GM21526 (cell line): ENCODE results near the gene UNC5C.
"Not testable (repeated sequence)": the region's sequence is repeated elsewhere in the genome, so short reads cannot be mapped to it uniquely, and the experiment has no call there.

Experiments
- ATAC-seq: cut with Tn5 transposase; IDR thresholded peaks from one replicate; pipeline ENCODE4 v1.9.1; 2021; ENCODE audit warnings: moderate library complexity; ENCODE audit not compliant: unreplicated experiment, low FRiP score

UNC5C gene

GRCh38 chr4:95191537-95191936 lies 357.2 kb downstream of the UNC5C start:
- ATAC-seq = no peak

- ATAC-seq = no peak
Measured at GRCh38 chr4:95190751-95191436, 357.9 kb downstream of the UNC5C start.

- no peak for ATAC-seq
Measured at GRCh38 chr4:95188701-95189370, 359.9 kb downstream of the UNC5C start.

GRCh38 chr4:95186666-95187065 lies 362.1 kb downstream of the UNC5C start:
- no peak for ATAC-seq

GRCh38 chr4:95183656-95184408 lies 364.9 kb downstream of the UNC5C start:
- ATAC-seq = no peak

- no peak for ATAC-seq
Measured at GRCh38 chr4:95181996-95182306, 366.8 kb downstream of the UNC5C start.

GRCh38 chr4:95181243-95181995 lies 367.4 kb downstream of the UNC5C start:
- no peak for ATAC-seq

GRCh38 chr4:95180531-95181242 lies 368.1 kb downstream of the UNC5C start:
- ATAC-seq = no peak

GRCh38 chr4:95178938-95179337 lies 369.8 kb downstream of the UNC5C start:
- no peak for ATAC-seq

- ATAC-seq = not testable (repeated sequence)
Measured at GRCh38 chr4:95171377-95171776, 377.4 kb downstream of the UNC5C start.

GRCh38 chr4:95170176-95170575 lies 378.6 kb downstream of the UNC5C start:
- ATAC-seq = no peak

- no peak for ATAC-seq
Measured at GRCh38 chr4:95167805-95168204, 381.0 kb downstream of the UNC5C start.

- peak; percentile 81 for ATAC-seq
Measured at GRCh38 chr4:95165926-95166524, 382.7 kb downstream of the UNC5C start.

- ATAC-seq = no peak
Measured at GRCh38 chr4:95162867-95163266, 385.9 kb downstream of the UNC5C start.

- ATAC-seq = no peak
Measured at GRCh38 chr4:95161781-95162469, 386.8 kb downstream of the UNC5C start.

GRCh38 chr4:95159384-95159783 lies 389.4 kb downstream of the UNC5C start:
- ATAC-seq = no peak

- ATAC-seq = no peak
Measured at GRCh38 chr4:95158626-95159025, 390.1 kb downstream of the UNC5C start.

- ATAC-seq = no peak
Measured at GRCh38 chr4:95158045-95158444, 390.7 kb downstream of the UNC5C start.

- ATAC-seq = no peak
Measured at GRCh38 chr4:95157596-95157995, 391.2 kb downstream of the UNC5C start.

GRCh38 chr4:95156452-95156765 lies 392.4 kb downstream of the UNC5C start:
- ATAC-seq = no peak
